Activated CD4-positive, alpha-beta T cell treated with anti-CD3 and anti-CD28 coated beads, Interleukin-2, amount 50 U/mL, for 48 hours (primary cell): Measurements from ENCODE around the gene E2F1.
"Not testable (repeated sequence)": the region's sequence is repeated elsewhere in the genome, so short reads cannot be mapped to it uniquely, and the experiment has no call there.

ENCODE experiments used
- DNase-seq, 2 experiments: peaks; one replicate each; pipeline ENCODE4 v3.0.0-alpha.2; 2020

E2F1 gene

DNA sequence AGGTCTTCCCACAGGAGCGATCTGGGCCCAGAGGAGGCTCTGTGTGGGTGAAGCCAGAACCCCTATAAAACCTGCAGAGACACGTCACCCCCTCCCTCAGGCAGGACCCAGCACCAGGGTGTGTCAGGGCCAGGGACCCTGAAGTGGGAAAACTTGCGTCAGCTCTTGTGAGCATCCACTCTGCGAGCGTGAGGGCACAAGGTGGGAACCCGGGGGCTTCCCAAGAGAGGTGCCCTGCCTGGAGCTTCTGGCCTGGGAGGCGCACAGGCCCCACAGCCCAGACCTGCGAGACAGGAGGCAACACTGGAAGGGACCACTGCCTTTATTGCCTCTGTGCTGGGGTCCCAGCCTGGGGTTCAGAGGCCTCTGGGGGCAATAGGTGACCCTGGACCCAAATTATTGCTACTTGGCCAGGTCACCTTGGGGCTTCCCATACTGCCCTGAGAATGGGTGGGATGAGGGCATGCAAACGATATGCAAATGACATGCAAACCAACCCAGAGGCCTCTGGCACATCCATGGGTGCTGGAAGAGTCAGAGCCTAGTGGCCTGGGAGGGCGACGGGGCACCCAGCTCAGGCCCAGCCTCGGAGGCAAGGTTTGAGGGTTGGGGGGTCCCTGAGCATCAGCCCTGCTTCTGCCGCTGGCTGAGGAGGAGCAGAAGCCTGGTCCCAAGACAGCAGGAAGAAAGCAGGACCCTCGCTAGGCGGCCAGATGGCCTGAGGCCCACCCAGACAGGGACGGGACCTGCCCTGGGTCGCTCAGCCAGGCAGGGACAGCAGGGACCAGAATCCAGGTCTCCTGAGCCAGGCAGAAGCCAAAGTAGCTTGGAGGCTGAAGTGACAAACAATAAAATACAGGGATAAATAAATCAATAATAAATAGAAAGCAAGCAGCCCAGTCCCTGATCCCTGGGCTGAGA is 29.1 kb downstream of the E2F1 start:
- DNase-seq, result no peak

GRCh38 chr20:33656010-33656782 is 30.0 kb downstream of the E2F1 start:
- no peak for DNase-seq

DNA sequence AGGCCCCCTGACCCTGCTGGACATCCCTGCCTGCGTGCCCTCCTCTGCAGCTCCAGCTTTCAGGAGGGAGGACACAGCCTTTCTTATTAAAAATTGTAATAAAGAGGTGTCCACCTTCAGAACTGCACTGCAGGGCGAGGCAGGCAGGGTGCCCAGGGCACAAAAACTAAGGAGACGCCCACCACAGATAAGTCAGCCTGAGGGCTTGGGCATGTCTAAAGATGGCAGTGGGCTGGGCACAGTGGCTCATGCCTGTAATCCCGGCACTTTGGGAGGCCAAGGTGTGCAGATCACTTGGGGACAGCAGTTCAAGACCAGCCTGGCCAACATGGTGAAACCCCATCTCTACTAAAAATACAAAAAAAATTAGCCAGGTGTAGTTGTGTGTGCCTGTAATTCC is 31.0 kb downstream of the E2F1 start:
- DNase-seq, result no peak

GRCh38 chr20:33654680-33655161 is 31.5 kb downstream of the E2F1 start:
- DNase-seq, result no peak

DNA sequence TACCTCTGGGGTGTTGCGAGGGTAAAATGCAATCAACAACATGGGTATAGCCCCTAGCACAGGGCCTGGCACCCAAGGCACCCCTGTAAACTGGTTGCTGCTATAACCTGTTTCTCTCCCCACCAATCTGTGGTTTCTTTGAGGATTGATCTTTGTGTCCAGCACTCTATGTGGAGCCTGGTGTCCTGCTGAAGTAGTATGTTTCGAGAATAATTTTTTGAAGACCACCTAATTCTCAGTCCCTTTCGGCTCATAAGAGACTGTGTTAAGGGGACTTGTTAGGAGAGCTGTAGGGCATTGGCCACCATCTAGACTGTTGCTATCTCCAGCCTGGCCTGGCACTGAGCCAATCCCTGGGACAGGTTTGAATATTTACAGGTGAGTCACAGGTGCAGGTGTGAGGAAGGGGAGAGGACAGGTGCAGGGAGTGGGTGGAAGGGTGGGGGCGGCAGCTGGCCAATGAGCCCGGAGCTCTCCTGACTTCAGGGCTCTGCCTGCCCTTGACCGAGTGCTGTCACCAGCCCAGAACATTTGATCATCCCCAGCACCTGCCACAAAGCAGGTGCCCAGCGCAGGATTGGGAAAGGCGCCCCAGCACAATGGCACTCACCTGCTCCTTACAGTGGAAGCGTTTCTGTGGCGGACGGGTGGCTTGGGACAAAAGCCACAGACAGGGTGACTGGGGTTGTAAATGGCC is 32.1 kb downstream of the E2F1 start:
- DNase-seq, result peak in 1 of 2 experiments; percentile 10

DNA sequence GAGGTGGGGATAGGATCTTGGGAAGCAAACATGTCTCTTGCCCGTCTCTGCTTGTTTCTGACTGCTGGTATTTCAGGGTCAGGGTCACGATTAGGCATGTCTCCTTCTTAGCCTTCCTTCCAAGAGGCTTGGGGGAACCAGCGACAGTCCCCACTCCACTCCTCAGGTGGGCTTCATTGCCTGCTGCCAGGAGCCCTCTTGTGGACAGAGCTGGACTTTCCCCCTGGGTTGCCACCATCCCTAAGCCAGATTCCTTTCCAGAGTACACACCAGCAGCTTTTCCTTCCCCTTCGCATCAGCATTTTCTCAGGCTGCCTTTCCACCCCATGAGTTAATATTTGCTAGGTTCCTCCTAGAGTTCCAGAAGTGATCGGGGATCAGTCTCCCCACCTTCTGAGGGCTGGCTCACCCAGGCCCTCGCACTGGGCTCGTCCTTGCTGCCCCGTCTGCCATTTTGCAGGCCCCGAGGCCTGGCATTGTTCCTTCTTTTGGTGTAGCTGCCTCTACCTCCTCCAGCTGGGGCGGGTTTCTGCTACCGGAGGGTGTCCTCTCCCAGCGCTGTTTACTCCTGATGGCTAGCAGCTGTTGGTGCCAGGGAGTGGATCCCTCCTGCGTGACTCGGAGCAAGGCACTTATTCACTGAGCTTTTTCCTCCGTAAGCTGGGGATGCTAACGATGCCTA is 32.8 kb downstream of the E2F1 start:
- DNase-seq, result peak in 1 of 2 experiments; percentile 48

DNA sequence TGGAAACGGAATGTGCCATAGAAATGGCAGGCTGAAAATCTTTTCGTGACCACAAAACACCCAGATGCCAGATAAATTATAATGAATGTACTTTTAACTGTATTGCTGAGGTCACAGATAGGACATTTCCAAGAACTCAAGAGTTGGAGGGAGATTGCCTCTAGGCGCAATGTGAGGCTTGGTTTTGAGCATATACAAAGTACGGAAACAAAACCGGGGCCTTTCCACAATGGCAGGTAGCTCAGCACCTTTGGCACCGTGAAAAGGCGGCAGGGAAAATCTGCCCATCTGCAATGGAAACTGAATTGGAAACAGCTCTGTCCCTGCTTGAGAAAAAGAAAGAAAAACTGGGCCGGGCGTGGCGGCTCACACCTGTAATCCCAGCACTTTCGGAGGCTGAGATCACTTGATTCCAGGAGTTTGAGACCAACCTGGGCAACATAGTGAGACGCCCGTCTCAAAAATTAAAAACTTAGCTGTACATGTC is 34.6 kb downstream of the E2F1 start:
- DNase-seq, result peak in 1 of 2 experiments; percentile 21

- peak in 1 of 2 experiments; percentile 5 for DNase-seq
These were observed 35.2 kb downstream of the E2F1 start for GRCh38 chr20:33650753-33651561.

- DNase-seq, result no peak
These were observed 36.0 kb downstream of the E2F1 start for GRCh38 chr20:33650111-33650752.

GRCh38 chr20:33649201-33649681 is 36.9 kb downstream of the E2F1 start:
- DNase-seq, result peak in 1 of 2 experiments; percentile 9

DNA sequence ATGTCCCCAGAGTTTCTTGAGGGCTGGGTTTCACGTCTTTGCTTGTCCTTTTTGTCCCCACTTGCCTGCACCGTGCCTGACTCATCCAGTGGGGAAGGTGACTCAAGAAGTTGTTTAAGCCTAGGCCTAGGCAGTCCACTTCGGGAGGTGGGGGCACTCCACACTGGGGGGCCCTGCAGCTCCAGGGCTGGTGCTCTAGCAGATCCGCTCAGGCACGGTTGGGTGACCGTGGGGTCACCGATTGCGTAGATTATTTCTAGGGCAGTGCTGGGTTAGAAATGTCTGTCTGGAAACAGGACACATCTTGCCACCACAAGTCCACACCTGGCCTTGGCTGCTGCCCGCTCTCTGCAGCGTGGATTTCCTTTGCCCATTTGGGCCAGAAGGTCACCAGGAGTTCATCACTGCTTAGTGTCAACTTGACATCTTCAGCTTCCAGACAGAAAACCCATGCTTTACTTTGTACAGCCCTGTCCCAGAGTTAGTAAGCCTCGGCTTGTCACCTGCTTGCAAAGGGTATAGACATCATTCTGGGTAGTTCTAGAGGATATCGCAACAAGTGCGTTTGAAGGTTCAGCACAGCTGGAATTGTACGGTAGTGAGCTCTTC is 37.7 kb downstream of the E2F1 start:
- DNase-seq, result peak in 1 of 2 experiments; percentile 7

DNA sequence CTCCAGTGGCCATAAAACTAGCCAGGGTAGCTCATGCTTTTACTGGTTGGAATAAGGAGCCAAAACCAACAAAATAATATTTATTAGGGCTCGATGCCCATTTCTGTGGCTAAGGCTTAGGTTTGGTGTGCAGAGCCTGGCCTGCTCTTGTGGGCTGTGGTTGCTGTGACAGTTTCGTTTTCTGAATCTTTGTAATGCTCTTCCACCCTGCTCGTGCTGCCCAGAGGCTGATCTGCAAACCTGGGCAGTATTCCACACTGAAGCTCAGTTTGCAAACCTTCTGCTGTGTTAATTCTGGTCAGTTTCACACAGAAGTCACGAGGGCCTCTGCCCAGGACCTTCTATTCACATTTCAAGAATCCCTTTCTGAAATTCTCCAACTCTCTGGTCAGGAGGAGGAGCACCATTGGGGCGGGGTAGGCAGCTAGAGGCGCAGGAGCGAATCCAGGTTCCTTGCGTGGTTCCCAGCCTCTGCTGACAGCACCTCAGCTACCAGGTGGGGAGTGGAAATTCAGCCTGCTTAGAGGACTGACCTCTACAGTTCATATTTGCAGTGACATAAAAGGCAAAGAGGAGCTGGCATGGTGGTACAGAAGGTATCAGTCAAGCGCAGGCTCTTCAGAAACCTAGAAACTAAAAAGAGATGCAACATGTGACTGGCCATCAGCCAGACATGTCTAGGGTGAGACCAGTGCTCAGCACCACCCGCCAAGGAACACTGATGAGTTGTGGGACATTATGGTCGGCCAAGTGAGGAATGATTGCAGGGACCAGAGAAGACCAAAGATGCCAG is 38.4 kb downstream of the E2F1 start:
- no peak for DNase-seq

DNA sequence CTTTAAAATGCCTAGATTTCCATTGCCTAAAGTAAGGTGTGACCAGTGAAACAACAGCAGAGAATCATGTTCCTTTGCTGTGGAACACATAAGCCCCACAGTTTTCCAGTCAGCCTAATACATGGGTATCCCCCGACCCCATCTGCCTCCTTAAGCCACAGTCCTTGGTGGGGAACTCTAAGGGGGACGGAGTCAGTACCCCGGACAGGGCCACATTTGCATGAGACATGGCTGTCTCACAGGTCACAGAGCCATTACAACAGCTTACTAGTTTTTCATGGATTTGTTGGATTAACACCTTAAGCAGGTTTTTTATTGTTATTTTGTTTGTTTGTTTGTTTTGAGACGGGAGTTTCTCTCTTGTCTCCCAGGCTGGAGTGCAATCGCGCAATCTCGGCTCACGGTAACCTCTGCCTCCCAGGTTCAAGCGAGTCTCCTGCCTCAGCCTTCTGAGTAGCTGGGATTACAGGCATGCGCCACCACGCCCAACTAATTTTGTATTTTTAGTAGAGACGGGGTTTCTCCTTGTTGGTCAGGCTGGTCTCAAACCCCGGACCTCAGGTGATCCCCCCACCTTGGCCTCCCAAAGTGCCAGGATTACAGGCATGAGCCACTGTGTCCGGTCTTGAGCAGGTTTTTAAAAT is 39.1 kb downstream of the E2F1 start:
- DNase-seq, result not testable (repeated sequence)

DNA sequence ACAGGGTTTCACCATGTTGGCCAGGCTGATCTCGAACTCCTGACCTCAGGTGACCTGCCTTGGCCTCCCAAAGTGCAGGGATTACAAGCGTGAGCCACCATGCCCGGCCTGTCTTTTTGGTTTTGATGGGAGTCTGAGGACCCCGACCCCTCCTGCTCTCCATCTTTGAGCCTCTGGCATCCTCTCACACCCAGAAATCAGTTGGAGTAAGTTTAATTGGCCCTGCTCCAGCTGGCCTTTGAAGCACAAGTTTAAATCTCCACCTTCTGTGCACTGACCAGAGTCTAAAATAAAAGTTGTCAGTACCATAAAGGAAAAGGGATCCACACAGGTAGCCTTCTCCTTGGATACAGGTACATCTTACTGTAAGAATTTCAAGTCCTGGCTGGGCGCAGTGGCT is 40.0 kb downstream of the E2F1 start:
- DNase-seq, result no peak

GRCh38 chr20:33645396-33645795 is 40.8 kb downstream of the E2F1 start:
- DNase-seq, result no peak

DNA sequence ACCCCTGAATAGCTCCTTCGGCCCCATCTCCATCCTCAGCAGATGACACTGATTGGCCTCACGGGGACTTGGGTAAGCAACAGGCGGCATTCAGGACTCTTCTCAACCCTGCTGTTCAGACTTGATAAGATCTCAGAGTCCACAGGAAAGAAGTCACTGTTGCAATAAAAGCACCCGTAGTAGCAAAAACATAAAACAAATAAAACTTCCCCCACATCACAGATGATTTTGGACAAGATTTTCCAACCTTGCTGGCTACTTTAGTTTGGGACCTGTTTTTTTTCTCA is 41.2 kb downstream of the E2F1 start:
- no peak for DNase-seq

DNA sequence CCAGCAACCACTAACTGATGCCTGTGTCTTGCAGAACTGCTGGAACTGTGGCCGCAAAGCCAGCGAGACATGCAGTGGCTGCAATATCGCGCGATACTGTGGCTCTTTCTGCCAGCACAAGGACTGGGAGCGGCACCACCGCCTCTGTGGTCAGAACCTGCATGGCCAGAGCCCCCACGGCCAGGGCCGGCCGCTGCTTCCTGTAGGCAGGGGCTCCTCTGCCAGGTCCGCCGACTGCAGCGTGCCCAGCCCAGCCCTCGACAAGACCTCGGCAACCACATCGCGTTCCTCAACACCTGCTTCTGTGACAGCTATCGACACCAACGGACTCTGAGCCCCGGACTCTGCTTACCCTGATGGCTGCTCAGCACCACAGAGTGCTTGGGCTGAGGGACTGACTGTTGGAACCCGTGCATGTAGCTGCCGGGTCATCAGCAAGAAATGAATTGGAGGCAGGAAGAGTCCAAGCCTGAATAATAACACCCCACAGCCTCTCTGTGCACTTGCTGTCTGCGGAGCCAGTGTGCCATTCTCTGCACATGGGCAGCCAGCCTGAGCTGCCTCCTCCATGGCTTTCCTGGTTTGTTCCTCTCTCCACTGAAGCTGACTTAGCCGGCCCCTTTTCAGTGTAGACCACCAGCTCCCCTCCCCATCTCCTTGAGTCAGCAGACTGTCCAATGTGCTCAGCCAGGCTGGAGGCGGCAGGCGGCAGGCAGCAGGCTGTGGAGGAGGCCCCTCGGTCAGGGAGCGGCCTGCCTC is 41.7 kb downstream of the E2F1 start:
- no peak for DNase-seq

DNA sequence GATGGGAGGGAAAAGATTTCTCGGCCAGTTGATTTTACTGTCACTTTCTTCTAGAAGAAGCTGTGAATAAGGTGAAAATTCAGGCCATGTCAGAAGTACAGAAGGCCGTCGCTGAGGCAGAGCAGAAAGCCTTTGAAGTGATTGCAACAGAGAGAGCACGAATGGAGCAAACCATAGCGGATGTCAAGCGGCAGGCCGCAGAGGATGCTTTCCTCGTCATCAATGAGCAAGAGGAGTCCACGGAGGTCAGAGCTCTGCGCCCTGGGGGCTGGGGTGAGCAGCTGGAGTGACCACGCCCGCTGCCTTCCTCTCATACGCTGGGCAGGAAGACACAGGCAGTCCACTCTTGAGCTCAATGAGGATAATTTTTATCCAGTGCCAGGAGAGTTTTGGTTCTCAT is 45.9 kb downstream of the E2F1 start:
- no peak for DNase-seq
